HL-60/S4 treated with retinoic acid at 250 ng/mL for 4 days and 3 days (cell line): Measurements from ENCODE around the gene ADGRE3.
"Not testable (repeated sequence)": the region's sequence is repeated elsewhere in the genome, so short reads cannot be mapped to it uniquely, and the experiment has no call there.

Experiments used
- in situ Hi-C: fragments of 300-500 bp; cut with MboI; formaldehyde crosslinking; loops from 2 replicates; pipeline ENCODE4 v1.7.0; 2022; ENCODE audit warnings: low sequenced_read_pairs

ADGRE3 gene

DNA sequence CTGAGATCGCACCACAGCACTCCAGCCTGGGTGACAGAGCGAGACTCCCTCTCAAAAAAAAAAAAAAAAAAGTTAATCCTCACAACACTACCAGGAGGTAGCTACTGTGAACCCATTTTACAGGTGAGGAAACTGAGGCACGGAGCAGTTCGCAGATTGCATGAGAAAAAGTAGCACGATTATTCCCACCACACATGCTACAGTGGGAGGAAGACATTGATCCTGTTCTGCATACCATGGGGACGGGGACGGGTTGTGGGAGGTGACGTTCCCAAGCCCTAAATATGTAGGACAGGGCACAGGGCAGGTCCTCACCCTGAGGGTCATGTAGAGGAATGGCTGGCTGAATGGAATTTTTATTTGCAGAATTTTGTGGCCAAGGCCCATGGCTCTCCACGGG, 68.0 kb downstream of the ADGRE3 start:
- in situ Hi-C loops = no loop called here

DNA sequence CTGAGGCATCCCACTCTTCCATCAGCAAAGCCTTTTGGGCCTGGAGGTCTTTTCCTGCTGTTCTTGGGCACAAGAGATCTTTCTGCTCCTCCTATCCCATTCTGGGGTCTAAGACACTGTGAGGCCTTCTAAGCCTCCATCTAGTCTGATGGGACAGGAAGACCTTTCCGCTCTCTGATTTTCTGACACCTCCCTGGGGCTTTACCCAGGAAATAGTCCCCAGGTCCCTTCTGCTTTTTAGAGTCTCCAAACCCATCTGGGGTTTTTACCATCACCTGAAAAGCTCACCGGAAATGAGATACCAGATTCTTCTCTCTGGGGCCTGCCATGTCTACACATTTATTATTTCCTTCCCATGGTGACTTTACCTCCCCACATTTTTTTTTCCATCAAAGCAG, 70.7 kb downstream of the ADGRE3 start:
- in situ Hi-C loops = no loop called here

DNA sequence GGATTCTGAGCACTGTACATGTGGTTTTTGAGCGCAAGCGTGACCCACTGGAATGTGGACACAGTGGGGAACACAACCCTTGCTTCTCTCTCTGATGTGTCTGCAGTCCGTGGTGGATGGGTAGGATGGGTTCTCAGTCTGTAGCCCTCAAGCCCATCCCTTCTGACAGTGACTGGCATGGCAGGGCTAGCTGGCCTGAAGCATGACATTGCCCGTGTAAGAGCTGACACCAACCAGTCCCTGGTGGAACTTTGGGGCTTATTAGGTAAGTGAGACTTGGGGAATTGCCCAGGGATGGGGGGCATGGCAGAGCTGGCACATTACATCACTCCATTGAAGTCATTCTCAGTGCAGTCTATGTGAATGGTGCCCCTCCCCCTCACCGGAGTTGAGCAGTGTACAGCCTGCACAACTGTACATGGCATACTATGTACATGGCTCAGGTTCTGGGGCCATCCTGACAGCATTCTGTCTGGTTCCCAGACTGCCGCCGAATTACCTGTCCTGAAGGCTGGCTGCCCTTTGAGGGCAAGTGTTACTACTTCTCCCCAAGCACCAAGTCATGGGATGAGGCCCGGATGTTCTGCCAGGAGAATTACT, 75.0 kb downstream of the ADGRE3 start:
- in situ Hi-C loops = no loop called here

DNA sequence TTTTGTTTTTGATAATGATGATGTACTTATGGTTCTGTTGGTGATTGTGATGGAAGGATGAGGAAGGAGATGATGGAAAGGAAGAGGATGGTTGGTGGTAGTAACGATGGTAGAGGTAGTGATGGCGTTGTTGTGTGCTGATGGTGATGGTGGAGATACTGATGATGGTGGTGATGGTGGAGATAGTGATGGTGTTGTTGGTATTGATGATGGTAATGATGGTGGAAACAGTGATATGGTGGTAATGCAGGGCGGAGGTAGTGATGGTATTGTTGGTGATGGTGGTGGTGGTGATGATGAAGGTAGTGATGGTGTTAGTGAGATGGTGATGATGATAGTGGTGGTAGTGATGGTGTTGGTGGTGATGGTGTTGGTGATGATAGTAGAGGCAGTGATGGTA, 79.1 kb downstream of the ADGRE3 start:
- in situ Hi-C loops = no loop called here

DNA sequence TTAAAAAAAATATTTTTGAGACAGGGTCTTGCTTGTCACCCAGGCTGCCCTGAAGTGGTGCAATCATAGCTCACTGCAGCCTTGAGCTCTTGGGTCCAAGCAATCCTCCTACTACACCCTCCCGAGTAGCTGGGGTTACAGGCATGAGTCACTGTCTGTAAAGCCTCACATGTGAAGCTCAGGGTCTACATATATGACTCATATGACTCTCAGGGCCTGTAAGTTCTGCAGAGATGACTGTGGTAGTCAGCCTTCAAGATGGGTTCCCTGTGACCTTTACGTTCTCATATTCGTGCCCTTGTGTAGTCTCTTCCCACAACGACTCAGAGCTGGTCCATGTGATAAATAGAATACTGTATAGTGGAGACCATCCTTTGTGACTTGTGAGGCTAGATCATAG, 85.2 kb downstream of the ADGRE3 start:
- in situ Hi-C loops = not testable (repeated sequence)

DNA sequence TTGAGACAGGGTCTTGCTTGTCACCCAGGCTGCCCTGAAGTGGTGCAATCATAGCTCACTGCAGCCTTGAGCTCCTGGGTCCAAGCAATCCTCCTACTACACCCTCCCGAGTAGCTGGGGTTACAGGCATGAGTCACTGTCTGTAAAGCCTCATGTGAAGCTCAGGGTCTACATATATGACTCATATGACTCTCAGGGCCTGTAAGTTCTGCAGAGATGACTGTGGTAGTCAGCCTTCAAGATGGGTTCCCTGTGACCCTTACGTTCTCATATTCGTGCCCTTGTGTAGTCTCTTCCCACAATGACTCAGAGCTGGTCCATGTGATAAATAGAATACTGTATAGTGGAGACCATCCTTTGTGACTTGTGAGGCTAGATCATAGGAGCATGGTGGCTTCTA, 89.5 kb downstream of the ADGRE3 start:
- in situ Hi-C loops = not testable (repeated sequence)

DNA sequence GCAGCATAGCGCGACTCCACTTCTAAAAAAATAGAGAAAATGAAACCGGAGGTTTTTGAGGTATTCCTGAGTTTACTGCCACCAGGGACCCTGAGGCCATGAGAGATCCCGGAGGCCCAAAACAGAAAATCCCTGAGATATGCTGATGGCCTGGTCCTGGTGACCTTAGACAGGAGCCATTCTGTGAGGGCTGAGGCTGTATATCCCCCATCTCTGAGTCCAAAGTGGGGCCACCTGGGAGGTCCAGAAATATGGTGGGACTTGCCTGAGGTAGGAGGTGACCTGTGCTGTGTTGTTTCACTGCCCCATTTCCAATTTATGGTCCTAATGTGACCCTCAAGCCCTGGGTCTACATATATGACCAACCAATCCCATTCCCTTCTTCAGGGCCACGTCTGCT, 90.3 kb downstream of the ADGRE3 start:
- in situ Hi-C loops = not testable (repeated sequence)

DNA sequence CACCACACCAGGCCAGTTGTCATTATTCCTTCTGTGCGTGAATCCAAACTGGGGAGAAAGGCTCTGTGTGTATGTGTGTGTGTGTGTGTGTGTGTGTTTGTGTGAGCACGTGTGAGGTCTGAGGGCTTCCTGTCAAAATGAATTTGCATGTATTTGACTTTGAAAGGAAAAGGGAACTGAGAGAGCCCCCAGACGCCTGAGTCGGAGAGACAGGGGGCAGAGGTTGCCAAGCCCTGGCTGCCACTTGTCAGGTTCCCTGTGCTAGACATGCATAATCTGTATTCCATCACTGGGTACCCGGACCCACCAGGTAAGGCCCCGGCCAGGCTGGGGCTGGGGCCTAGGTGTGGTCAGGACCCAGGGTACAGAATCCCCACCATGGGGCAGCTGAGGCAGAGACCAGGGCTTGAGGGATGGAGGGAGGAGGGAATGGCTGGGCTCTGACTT, 91.7 kb downstream of the ADGRE3 start, which contains the start of gene CLEC17A:
Gene CLEC17A (plus strand): TSS at position 191 of the 447 bp plus-strand sequence. CDS start 77 bp downstream, at position 268.
- in situ Hi-C loops = no loop called here

DNA sequence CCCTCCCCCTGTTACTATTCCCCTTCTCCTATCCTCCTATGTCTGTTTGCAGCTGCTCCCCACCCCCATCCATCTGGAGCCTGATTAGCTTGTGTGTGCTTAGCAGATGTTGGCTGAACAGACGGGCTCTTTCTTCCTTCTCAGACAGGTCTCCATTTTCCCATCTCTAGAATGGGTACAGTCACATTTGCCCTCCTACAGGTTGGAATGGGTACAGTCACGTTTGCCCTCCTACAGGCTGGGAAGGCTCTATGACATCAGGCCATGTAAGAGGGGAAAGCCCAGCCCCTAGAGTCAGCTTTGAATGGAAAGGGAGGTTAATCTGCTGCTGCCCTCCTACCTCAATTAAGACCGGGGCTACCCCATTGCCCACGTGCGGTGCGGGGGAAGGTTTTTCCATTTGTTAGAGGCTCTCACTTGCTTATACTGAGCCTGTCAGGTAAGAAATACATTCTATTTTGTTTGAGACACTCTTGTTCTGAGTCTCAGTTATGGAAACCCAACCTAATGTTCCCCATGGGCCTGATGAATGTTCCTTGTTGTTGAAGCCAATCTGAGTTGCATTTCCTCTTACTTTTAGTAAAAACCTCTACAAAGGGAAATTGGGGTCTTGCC, 93.9 kb downstream of the ADGRE3 start:
- in situ Hi-C loops = no loop called here

DNA sequence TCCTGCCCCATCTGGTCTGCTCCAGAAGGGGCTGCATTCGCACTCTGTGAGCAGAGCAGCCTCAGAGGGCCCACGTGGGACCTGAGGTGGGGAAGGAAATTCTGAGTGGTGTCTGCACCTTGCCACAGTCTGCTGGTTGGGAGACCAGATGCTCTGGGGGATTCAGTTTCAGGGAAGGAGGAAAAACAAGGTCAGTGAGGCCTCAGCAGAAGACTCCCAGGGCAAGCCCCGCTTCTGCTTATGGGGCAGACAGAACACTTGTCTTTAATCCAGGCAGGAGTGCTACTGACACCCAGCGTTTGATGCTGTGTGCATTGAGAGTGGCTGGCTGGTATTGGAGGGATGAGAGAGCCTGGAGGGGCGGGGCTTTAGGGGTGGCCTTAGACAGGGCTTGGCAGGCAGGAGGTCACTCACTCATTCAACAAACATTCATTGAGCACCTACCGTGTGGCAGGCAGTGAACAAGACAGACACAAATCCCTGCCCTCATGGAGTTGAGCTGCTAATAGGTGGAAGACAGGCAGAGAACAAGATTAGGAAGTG, 96.7 kb downstream of the ADGRE3 start:
- in situ Hi-C loops = no loop called here

DNA sequence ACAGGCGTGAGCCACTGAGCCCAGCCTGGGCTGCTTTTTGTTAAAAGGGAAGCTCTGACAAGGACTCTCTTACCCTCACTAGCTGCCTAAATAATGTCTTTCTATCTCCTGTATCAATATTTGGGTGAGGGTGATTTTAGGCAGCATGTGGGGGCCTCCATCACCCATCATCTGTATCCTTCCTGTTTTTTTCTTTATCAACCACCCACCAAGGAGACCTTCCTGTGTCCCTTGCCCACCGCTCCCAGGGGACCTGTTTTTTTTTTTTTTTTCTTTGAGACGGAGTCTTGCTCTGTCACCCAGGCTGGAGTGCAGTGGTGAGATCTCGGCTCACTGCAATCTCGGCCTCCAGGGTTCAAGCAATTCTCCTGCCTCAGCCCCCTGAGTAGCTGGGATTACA, 97.4 kb downstream of the ADGRE3 start:
- in situ Hi-C loops = no loop called here

DNA sequence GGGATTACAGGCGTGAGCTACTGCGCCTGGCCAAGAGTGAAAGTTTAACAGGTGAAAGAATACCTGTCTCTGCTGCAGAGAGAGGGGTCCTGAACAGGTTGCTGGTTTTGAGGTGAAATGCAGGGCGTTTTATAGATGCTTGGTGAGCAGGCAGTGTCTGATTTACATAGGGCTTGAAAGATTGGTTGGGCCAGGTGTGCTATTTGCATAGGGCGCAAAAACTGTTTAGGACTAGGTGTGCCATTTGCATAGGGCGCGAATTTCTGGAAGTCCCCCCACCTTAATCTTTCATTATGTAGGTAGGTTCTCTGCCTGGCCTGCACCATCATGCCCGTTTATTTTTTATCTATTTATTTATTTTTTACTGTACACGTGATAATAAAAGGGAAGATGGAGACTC, 98.3 kb downstream of the ADGRE3 start:
- in situ Hi-C loops = no loop called here

DNA sequence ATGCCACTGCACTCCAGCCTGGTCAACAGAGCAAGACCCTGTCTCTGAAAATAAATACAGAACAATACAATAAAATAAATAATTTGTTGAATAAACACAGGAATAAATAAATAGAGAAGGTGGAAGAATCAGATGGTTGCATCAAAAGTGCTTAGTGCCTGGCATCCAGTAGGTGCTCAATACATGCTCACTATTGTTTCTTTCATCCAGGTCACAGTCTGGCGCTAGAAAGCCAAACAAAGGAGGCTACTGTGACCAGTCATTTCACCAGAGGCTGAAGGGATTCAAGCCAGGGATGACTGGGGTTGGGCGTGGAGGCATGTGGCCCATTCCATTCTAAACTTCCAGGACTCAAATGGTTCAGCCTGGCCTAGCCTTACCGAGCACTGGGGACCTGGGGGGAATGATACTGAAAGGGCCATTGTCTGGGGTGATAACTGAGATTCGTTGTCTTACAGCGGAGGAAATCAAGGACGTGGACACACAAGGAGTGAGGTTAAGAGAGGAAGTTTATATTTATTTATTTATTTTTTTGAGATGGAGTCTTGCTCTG, 99.1 kb downstream of the ADGRE3 start:
- in situ Hi-C loops = no loop called here

DNA sequence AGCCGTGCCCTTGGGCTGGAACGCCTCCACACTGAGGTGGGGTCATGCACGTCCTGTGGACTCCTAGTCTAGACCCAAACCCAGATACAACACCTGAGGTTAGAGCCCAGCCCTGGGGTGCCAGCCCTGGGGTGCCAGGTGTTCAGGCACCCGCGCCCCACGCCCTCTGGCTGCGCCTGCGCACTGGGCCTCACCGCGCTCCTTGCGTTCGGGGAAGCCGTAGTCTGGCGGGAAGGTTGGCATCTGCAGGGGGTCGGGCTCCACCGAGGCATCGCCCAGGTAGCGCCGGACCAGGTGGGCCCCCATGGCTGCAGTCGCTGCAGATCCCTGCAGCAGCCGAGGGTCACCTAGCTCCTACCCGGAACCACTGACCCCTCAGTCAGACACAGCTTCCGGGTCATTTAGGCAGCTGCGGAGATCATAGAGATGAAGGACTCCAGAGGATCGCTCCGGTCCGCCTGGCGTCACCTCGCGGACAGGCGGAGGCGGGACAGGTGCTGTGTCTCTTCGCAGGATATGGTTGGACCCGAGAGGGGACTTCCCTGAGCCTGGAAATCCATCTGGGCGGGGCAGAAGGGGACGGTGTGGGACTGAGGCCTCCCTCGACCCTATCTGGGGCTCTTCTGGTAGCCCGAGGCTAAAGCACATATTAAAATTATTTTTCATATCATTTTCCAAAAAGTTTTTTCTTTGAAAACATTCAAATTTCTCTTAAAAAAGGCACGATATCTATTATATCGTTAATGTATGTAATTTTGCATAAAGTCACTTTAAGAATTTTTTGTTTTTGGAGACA, 102.8 kb downstream of the ADGRE3 start, which contains the start of gene NDUFB7:
Gene NDUFB7 (minus strand): TSS at position 372 of the 796 bp plus-strand sequence. CDS start 66 bp downstream, at position 306.
- in situ Hi-C loops = loop anchor here (5.0 to 25.0 kb wide), 2 partner anchors 115 to 315 kb away; partner anchors contain the start of gene OR7A17

DNA sequence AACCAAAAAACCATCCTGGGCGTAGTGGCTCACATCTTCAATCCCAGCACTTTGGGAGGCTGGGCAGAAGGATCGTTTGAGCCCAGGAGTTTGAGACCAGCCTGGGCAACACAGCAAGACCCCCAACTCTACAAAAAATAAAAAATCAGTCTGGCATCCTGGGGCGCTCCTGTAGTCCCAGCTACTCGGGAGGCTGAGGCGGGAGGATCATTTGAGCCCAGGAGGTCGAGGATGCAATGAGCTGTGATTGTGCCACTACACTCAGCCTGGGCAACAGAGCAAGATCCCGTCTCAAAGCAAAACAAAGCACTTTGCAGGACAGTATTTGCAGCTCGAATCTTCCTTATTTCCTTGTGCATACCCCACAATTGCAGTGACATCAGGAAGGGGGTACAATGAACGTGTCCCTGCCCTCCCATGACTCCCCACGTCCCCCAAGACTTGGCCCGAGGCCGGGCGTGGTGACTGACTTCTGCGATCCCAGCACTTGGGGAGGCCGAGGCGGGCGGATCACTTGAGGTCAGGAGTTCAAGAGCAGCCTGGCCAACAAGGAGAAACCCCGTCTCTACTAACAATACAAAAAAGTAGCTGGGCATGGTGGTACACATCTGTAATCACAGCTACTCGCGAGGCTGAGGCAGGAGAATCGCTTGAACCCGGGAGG, 103.6 kb downstream of the ADGRE3 start:
- in situ Hi-C loops = loop anchor here (5.0 to 25.0 kb wide), 2 partner anchors 116 to 316 kb away; partner anchors contain the start of gene OR7A17
